Pons (tissue), 1 donor: Measurements from ENCODE around the gene GFM2.
"Not testable (repeated sequence)": the region's sequence is repeated elsewhere in the genome, so short reads cannot be mapped to it uniquely, and the experiment has no call there.

ENCODE experiments used
- DNase-seq: peaks from one replicate; pipeline ENCODE4 v3.0.0-alpha.2; 2016; ENCODE audit warnings: low spot score

Gene GFM2, protein sequence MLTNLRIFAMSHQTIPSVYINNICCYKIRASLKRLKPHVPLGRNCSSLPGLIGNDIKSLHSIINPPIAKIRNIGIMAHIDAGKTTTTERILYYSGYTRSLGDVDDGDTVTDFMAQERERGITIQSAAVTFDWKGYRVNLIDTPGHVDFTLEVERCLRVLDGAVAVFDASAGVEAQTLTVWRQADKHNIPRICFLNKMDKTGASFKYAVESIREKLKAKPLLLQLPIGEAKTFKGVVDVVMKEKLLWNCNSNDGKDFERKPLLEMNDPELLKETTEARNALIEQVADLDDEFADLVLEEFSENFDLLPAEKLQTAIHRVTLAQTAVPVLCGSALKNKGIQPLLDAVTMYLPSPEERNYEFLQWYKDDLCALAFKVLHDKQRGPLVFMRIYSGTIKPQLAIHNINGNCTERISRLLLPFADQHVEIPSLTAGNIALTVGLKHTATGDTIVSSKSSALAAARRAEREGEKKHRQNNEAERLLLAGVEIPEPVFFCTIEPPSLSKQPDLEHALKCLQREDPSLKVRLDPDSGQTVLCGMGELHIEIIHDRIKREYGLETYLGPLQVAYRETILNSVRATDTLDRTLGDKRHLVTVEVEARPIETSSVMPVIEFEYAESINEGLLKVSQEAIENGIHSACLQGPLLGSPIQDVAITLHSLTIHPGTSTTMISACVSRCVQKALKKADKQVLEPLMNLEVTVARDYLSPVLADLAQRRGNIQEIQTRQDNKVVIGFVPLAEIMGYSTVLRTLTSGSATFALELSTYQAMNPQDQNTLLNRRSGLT

DNA sequence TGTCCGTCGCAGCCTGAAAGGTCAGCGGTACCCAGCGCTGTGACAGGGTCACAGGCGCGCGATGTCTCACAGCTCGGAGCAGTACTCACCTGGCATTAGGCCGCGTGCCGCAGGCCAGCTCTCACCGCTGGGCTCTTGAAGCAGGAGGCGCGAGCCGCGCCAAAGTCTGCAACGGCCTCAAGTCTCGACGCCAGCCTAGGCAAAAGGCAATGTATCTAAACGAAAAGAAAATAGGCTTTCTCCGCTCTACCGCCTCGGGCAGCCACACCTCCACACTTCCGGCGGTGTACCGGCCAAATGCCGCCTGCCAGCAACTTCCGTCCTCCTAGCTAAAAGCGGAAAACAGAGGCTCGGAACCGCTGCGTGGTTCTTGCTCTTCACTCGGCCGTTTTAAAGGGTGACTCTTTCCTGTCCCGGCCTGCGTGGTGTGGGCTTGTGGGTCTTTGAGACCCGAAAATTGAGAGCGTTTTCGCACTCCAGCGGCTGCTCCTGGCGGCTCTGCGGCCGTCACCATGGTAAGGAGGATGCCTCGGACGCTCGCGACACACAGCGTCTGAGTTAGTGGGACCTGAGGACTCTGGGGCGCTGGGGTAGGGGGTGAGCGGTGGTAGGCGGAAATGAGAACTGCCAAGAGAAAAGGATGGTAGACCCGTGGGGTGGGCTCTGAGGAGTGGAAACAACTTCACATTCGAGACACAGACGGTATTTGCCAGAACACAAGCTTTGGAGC, at the start of gene GFM2, which contains the start of gene NSA2:
Gene GFM2, minus strand, starts transcription at position 269 of the 730 bp plus-strand sequence. CDS start 3,375 bp downstream, outside the sequence.
Gene NSA2, plus strand, starts transcription at position 401 of the 730 bp plus-strand sequence. Its CDS starts 112 bp downstream, at position 513.
- peak; percentile 95 for DNase-seq

DNA sequence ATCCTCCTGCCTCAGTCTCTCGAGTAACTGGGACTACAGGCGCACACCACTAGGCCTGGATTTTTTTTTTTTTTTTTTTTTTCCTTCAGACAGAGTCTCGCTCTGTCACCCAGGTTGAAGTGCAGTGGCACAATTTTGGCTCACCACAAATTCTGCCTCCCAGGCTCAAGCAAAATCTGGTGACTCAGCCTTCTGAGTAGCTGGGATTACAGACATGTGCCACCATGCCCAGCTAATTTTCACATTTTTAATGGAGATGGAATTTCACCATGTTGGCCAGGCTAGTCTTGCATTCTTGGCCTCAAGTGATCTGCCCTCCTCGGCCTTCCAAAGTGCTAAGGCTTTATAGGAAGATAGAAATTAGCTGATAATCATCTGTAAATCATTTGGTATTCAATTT, 44.0 kb upstream of the GFM2 start:
- DNase-seq = no peak

DNA sequence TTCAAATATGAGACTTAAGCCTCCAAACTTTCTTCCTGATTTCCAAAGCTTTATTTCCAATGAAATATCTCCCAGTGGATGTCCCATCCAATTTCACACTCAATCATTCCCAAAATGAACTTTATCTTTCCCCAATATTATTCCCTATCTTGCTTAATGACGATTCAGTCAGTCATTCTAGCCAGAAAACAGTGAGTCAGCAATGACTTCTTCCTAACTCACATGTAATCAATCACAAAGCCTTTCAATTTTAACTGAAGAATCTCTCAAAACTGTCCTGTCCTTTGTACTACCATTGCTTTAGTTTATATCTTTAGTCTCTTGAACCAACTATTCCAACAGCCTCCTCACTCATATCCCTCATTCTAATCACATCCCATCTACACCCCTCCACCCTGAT, 35.0 kb upstream of the GFM2 start:
- DNase-seq = no peak

DNA sequence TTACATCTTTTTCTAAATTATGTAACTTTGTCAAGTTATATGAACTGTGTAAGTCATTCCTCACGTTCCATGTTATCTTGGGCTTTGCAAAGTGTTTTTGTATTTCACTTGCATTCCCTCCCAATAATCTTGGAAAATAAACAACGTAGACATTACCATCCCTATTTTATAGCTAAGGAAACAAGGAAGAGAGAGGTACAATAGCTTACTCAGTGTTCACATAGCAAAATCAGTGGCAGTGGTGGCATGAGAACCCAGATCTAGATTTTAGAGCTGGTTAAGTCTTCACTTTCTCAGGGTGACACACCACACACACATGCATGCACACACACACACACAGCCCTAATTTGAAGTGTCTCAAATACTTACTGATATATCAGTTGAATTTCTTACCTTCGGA, 34.3 kb upstream of the GFM2 start:
- DNase-seq = no peak

DNA sequence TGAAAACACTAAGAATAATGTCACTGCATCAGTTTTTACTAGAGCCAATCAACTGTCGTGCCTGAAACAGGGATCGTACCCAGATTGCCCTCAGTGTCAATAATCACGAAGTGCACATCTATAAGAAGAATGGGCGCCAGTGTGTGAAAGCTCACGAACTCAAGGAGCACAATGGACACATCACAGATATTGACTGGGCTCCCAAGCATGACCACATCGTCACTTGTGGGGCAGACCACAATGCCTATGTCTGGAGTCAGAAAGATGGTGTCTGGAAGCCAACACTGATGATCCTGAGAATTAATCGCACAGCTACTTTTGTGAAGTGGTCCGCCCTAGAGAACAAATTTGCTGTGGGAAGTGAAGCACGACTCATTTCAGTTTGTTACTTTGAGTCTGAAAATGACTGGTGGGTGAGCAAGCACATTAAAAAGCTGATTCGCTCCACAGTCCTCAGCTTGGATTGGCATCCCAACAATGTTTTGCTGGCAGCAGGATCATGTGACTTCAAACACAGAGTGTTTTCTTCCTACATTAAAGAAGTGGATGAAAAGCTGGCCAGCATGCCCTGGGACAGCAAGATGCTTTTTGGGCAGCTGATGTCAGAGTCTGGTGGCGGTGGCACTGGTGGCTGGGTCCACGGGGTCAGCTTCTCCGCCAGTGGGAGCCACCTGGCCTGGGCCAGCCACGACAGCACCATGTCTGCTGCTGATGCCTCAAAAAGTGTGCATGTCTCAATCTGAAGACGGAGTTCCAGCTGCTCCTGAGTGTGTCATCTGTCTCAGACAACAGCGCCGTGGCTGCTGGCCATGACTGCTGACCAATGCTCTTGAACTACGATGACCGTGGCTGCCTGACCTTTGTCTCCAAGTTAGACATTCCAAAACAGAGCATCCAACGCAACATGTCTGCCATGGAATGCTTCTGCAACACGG, 32.3 kb upstream of the GFM2 start:
- peak; percentile 82 for DNase-seq

DNA sequence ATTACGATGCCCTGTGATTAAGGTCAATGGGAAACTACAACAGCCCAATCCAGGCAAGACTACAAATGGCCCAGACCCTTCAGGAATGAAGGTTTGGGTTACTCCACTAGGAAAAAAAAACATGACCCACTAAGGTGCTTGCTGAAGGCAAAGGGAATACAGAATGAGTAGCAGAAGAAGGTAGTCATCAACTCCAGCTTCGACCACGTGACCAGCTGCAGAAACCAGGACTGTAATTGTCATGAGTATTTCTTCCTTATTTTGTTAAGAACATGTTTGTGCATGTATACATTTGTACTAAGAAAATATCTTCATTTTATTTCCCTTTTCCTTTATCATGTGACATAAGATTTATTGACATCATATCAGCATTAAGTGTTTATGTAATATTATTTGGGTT, 24.8 kb upstream of the GFM2 start:
- not testable (repeated sequence) for DNase-seq

DNA sequence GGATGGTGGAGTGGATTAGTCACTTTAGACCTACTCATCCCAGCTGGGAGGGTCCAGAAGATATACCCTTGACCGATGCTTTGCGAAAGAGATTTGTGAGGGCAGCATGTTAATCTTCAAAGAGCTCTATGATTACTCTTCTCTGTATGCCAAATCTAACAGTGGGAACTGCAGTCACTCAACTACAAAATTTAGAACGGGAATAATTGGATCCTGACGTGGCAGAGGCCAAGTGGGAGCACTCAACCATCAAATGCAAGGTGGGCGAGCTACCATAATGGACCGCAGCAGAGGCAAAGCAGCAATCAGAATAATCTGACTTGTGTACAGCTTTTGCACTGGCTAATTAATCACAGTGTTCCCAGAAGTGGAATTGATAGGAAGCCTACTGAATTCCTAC, 20.5 kb upstream of the GFM2 start:
- no peak for DNase-seq

DNA sequence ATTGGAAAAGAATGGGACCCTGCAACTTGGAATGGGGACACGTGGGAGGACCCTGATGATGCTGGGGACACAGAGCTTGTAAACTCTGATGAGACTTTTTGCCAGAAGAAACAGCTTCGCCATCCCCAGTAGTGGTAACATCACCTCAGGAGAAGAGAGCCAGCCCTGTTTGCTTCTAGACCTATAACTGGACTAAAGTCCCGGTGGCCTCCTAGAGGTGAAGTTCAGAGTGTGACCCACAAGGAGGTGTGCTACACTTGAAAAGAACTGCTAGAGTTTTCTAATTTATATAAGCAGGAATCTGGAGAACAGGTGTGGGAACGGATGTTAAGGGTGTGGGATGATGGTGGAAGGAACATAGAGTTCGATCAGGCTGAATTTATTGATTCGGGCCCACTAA, 19.9 kb upstream of the GFM2 start:
- DNase-seq = no peak

DNA sequence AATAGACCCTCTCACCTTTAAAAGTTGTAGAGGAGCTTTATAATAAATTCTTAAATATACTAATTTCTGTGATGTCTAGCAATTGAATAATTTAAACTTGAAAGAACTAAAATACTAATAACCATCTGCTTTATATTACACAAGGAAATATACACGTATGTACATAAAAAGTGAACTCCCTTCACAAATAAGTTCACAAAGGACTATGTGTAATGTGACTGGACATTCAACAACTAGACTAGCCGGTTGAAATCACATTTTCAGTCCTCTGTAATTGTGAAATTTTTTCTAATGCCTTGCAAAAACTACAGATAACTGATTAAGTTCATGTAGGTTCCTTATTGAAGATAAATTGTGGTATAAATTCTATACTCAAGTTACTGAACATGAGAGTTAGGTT, 11.7 kb upstream of the GFM2 start:
- no peak for DNase-seq

DNA sequence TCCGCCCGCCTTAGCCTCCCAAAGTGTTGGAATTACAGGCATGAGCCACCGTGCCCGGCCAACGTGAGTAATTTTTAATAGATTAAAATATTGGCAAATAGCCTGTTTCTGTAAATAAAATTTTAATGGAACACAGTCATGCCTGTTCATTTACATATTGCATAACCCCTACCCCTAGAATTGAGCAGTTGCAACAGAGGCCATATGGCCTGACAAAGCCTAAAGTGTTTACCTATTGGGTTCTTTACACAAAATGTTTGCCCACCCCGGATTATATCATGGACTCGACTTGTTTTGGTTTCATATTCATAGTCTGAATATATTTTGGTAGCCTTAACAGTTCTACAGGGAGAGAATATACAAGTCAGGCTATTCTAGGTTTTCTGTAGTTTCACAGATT, 5.4 kb upstream of the GFM2 start:
- DNase-seq = no peak

DNA sequence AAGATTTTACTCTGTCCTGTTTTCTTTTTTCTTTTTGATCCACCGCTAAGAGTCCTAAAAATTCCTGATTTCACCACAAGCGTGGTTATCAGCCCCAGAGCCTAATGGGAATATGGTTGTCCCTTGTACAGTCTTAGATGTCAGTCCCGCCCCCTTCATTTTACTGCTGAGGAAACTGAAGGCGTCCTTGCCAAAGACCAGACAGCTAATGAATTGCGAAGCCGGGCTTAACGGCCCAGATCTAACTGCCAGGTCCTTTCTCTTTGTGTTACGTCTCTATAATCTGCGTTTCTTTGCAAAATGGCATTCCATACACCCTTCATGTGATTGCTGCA, 629 bp upstream of the GFM2 start:
- no peak for DNase-seq

DNA sequence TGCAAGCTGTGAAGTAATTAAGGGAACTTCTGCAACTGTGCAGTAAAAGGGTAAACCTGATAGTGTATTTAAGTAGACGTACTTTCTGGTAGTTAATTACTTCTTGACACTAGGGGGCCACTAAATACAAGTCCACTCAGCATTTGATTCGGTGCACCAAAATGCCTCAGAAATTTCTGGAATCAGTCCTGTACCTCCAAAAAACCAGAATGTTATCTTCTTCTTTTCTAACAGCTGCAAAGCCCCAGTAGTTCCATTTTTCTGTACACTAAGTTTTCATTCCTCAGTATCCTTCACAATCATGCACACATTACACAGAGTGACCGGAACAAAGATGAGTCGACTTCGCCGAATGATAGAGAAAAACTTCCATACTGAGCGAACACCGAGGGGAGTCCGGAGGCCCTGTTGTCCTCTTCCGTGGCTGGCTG, 484 bp downstream of the GFM2 start:
- peak; percentile 79 for DNase-seq

DNA sequence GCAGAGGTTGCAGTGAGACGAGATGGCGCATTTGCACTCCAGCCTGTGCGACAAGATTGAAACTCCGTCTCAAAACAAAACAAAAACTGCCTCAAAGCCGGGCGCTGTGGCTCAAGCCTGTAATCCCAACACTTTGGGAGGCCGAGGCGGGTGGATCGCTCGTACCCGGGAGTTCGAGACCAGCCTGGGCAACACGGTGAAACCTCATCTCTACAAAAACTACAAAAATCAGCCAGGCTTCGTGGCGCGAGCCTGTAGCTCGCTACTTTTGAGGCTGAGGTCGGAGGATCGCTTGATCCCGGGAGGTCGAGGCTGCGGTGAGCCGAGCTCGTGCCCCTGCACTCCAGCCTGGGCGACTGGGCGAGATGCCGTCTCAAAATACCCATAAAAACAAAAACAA, 988 bp downstream of the GFM2 start:
- no peak for DNase-seq

DNA sequence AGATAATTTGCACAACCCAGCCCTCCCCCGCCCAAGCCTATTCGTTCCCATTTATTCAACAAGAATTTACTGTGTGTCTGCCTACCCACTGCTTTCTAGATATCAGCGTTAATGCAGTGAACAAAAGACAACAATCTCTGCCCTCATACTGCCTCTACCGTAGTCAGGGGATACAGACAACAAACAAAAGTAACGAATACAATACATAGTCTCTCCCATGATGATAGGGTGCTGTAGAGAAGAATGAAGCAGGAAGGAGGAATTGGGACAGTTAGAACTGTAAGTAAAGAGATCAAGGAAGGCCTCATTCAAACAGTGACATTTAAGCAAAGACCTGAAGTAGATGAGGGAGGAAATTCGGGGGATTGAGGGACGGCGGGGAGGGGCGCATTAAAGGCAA, 1.7 kb downstream of the GFM2 start:
- no peak for DNase-seq

DNA sequence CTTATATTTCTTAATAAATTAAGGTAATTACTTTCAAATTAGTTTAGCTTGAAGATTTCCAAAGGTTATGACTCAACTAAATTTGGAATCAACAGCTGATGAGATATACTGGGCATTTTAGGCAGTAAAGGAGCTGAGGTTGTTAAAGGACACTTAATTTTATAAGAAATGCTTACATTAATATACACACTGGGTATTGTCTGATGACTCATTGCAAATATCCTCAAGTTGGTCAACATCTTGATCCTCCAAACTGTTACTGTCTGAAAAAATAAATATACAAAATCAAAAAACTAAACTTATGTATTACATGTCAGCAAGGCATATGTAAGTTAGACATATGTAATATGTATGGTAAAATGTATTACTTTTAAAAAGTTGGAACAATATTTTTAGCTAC, 3.4 kb downstream of the GFM2 start:
- no peak for DNase-seq

DNA sequence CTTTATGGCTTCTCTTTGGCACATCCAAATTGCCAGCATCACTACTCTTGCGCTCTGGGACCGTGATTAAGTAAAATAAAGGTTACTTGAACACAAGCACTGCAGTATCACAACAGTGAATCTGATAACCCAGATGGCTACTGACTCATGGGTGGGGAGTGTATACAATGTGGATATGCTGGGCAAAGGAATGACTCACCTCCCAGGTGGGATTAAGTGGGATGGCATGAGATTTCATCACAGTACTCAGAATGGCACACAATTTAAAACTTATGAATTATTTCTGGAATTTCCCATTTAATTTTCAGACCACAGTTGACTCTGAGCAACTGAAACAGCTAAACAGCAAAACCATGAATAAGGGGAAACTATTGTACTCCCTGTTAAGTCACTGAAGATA, 4.3 kb downstream of the GFM2 start:
- no peak for DNase-seq

DNA sequence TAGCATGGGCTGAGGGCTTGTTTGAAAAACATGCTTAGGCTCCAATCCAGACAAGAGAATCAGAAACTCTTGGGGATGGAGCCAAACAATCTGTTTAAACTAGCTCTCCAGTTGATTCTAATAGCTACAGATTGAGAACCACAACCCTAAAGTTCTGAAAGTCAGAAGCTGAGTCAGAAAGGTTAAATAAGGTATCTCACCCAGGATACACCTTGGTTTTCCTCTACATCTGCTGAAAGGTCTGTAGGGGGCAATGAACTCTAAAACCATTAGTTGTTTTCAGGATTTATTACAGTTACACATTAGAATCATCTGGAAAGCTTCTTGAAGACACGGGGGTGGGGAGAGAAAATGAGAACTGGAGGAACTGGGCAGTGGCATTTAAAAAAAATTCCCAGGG, 5.7 kb downstream of the GFM2 start:
- no peak for DNase-seq

DNA sequence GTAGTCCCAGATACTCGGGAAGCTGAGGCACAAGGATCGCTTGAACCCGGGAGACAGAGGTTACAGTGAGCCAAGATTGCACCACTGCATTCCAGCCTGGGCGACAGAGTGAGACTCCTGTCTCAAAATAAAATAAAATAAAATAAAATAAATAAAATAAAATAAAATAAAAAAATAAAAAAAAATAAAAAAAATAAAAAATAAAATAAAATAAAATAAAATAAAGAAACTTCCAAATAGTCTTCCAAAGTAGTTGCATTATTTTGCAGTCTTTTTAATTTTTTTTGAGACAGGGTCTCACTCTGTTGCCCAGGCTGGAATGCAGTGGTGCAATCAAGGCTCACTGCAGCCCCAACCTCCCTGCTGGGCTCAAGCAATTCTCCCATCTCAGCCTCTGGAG, 18.2 kb downstream of the GFM2 start:
- not testable (repeated sequence) for DNase-seq

DNA sequence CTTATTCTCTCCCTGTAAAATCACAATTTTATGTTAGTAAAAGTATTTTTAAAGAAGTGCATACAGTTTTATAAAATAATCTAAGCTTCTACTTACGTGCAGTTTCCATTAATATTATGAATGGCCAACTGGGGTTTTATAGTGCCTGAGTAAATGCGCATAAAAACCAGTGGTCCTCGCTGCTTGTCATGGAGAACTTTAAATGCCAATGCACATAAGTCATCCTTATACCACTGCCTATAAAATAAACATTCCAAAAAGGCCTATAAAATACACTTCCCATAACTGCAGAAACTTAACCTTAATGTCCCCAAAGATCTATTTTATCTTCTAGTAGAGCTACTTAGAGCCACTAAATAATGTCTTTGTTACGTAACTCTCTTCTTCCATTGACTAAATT, 28.5 kb downstream of the GFM2 start:
- DNase-seq = no peak

DNA sequence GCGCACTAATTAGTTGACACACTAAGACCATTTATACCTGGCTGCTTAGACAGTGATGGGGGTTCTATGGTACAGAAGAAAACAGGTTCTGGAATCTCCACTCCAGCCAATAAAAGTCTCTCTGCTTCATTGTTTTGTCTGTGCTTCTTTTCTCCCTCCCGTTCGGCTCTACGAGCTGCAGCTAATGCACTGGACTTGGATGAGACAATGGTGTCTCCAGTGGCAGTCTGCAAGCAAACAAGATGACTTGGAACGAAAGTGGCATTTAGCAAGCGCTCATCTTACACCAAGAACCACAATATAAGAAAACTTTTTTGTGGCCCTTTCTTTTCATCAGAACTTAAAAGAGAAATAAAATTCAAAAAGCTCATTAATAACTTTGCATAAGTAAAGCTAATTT, 30.2 kb downstream of the GFM2 start:
- DNase-seq = peak; percentile 79

DNA sequence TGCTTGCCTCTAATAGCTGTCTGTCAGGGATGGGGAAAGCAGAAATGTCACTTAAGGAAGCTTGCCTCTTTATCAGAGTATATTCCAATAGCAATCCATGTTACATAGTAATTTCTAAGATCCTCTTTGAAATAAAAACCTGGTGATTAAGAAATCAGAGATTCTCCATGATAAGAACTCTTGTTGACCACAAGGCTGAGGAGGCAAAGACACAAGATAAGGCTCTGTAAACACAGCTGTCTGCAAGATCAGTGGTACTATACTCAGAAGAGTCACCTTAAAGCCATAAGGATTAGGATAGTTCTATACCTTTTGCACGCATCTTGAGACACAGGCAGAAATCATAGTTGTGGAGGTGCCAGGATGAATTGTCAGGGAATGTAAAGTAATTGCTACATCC, 41.6 kb downstream of the GFM2 start:
- DNase-seq = no peak

DNA sequence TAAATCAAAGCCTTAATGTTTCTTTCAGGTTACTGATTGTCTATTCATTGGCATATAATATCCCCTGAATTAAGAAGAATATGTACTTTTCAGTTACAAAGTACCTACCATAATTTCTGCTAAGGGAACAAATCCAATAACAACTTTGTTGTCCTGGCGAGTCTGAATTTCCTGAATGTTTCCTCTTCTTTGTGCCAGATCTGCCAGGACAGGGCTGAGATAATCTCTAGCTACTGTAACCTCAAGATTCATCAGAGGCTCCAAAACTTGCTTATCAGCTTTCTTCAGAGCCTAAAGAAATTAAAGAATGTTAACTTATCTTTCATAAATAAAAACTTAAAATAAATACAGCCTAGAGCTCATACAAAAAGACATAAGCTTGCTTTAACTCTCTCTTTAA, 44.6 kb downstream of the GFM2 start:
- no peak for DNase-seq
